Panc1 (cell line): ENCODE results near the gene ZC3HAV1. TPM values are rescaled to one million over a fixed set of nuclear protein-coding genes. Genes with fewer than 3 reads are reported as not detected.
"Not testable (repeated sequence)": the region's sequence is repeated elsewhere in the genome, so short reads cannot be mapped to it uniquely, and the experiment has no call there.

Experiments used
- ATAC-seq: fragments of 200-7000 bp; cut with Tn5 transposase; 2 replicates; pipeline ENCODE4 v1.9.1; 2020; ENCODE audit warnings: mild to moderate bottlenecking, moderate library complexity
- BruUV-seq: library from RNA; stranded (reverse); fragments of 400-500 nt; replicated peaks from 2 replicates; lab custom pipeline; 2021; lab: Mats Ljungman, UMichigan
- CTCF ChIA-PET: fragments of 300-600 bp; sonication (Branson Sonifier 250); formaldehyde crosslinking; loops from one replicate; lab custom pipeline; 2022; ENCODE audit warnings: antibody characterized with exemption; lab: Charles Lee
- POLR2A ChIA-PET: fragments of 300-600 bp; sonication (Branson Sonifier 250); formaldehyde crosslinking; loops from one replicate; lab custom pipeline; 2022; ENCODE audit warnings: antibody characterized with exemption; lab: Charles Lee
- DNase-seq: peaks from one replicate; pipeline ENCODE4 v3.0.0-alpha.2; 2010; ENCODE audit warnings: low read depth, low spot score
- H3K27ac ChIP-seq: 2 replicates; pipeline ENCODE4 v1.5.1; 2011; ENCODE audit warnings: mild to moderate bottlenecking, low read length, inconsistent platforms
- H3K27me3 ChIP-seq: fragments of 200-500 bp; sonication (Bioruptor generic); 2 replicates; pipeline ENCODE4 v1.6.0; 2014; ENCODE audit warnings: low read length, inconsistent platforms; ENCODE audit not compliant: control insufficient read depth, insufficient read depth
- H3K36me3 ChIP-seq: fragments of 200-500 bp; sonication (Bioruptor generic); 2 replicates; pipeline ENCODE4 v1.5.1; 2014; ENCODE audit warnings: inconsistent platforms, mild to moderate bottlenecking, low read length, moderate library complexity; ENCODE audit not compliant: control insufficient read depth, insufficient read depth
- H3K4me1 ChIP-seq: 2 replicates; pipeline ENCODE4 v1.5.1; 2011; ENCODE audit warnings: inconsistent platforms, mild to moderate bottlenecking, low read length, moderate library complexity; ENCODE audit not compliant: control insufficient read depth, insufficient read depth
- H3K4me3 ChIP-seq, 2 experiments: 2 replicates each; pipeline ENCODE4 v1.5.1; 2011 to 2012; ENCODE audit warnings: low read depth in 2 of 2, low read length in 2 of 2, mild to moderate bottlenecking in 2 of 2, inconsistent platforms in 1 of 2, moderate library complexity in 1 of 2
- H3K9me3 ChIP-seq: fragments of 200-500 bp; sonication (Bioruptor generic); 2 replicates; pipeline ENCODE4 v1.5.1; 2014; ENCODE audit warnings: low read depth, mild to moderate bottlenecking, inconsistent platforms, low read length, moderate library complexity; ENCODE audit not compliant: control insufficient read depth, insufficient read depth
- CTCF ChIP-seq: fragments of 450-650 bp; IDR thresholded peaks from 2 replicates; pipeline ENCODE4 v1.5.1; 2017; ENCODE audit warnings: mild to moderate bottlenecking
- POLR2AphosphoS5 ChIP-seq: IDR thresholded peaks from 2 replicates; pipeline ENCODE4 v1.6.1; 2012; ENCODE audit warnings: mild to moderate bottlenecking, low read depth, low read length, moderate library complexity
- SIN3A ChIP-seq: IDR thresholded peaks from 2 replicates; pipeline ENCODE4 v1.6.1; 2012; ENCODE audit warnings: low read depth, mild to moderate bottlenecking, low read length, moderate library complexity, borderline replicate concordance; ENCODE audit not compliant: insufficient read depth
- TCF7L2 ChIP-seq: IDR thresholded peaks from 2 replicates; pipeline ENCODE4 v1.6.1; 2011; ENCODE audit warnings: mild to moderate bottlenecking, low read depth, low read length, inconsistent platforms
- in situ Hi-C: cut with HindIII; loops from 2 replicates; pipeline ENCODE4 v1.10.0; 2016; ENCODE audit warnings: low sequenced_read_pairs, low pct_unique_long_range_greater_than_20kb
- intact Hi-C: fragments of 100-400 bp; cut with micrococcal nuclease; formaldehyde crosslinking; loops from one replicate; pipeline ENCODE4 v1.10.0; 2022; ENCODE audit not compliant: unreplicated experiment
- total RNA-seq: library from RNA; stranded (reverse); gene quantifications from one replicate; pipeline ENCODE4 v1.2.1, GENCODE V29; 2021; ENCODE audit not compliant: unreplicated experiment
- TF ChIP-seq, protein P1 (sequence below), 2 experiments: IDR thresholded peaks; 2 replicates each; pipeline ENCODE4 v1.6.1; 2011 to 2012; ENCODE audit warnings: low read depth in 2 of 2, control low read depth in 1 of 2, low read length in 1 of 2, mild to moderate bottlenecking in 1 of 2, moderate library complexity in 1 of 2; ENCODE audit not compliant: insufficient read depth in 1 of 2

ZC3HAV1 gene
- total RNA-seq, 1 experiment from 2014 or later = 47.1 TPM

DNA sequence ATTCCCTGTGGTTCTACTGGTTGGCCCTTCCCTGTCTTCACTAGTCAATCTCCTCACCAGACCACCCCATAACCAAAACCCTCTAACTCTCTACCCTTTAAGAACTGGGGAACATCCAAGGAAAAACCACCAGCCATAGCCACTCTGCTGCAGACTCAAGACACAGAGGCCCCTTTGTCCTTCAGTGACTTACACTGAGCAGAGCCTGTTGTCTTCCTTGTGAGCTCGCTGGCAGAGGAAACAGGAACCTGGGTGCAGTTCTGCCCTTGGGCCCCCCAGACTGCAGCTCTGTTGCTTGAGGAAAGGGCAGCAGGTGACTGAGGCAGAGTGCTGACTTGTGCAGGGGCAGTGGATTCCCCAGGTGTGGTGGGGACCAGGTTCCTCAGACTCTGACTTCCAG, 30.6 kb downstream of the ZC3HAV1 start:
- CTCF ChIA-PET = no interaction called here
- ATAC-seq = no peak
- in situ Hi-C loops = no loop called here

GRCh38 chr7:139078399-139078798, 31.1 kb downstream of the ZC3HAV1 start:
- intact Hi-C loops = no loop called here
- peaks cover 39% of the 10 kb centered on the region for H3K36me3 ChIP-seq
- no peak for DNase-seq

More for the DNA sequence above, 30.6 kb downstream of the ZC3HAV1 start:
- no TSS peak for BruUV-seq
- POLR2A ChIA-PET = no interaction called here
- Histone ChIP-seq H3K36me3 (peaks cover 36% of the 10 kb centered on the region), H3K27me3 (no peaks in the 10 kb centered on the region), H3K9me3 (no peaks in the 10 kb centered on the region), H3K4me1 (peaks cover 3% of the 10 kb centered on the region; the same call in 1 of the 2 replicates), H3K27ac (no peak overlapping the region), H3K4me3 (no peak overlapping the region)
- TF ChIP-seq TCF7L2 = no peak
- no peak for TF ChIP-seq SIN3A
- no peak for TF ChIP-seq CTCF
- TF ChIP-seq, protein P1, sequence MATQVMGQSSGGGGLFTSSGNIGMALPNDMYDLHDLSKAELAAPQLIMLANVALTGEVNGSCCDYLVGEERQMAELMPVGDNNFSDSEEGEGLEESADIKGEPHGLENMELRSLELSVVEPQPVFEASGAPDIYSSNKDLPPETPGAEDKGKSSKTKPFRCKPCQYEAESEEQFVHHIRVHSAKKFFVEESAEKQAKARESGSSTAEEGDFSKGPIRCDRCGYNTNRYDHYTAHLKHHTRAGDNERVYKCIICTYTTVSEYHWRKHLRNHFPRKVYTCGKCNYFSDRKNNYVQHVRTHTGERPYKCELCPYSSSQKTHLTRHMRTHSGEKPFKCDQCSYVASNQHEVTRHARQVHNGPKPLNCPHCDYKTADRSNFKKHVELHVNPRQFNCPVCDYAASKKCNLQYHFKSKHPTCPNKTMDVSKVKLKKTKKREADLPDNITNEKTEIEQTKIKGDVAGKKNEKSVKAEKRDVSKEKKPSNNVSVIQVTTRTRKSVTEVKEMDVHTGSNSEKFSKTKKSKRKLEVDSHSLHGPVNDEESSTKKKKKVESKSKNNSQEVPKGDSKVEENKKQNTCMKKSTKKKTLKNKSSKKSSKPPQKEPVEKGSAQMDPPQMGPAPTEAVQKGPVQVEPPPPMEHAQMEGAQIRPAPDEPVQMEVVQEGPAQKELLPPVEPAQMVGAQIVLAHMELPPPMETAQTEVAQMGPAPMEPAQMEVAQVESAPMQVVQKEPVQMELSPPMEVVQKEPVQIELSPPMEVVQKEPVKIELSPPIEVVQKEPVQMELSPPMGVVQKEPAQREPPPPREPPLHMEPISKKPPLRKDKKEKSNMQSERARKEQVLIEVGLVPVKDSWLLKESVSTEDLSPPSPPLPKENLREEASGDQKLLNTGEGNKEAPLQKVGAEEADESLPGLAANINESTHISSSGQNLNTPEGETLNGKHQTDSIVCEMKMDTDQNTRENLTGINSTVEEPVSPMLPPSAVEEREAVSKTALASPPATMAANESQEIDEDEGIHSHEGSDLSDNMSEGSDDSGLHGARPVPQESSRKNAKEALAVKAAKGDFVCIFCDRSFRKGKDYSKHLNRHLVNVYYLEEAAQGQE (IDR thresholded peaks at IDR 0.05; ENCODE audit: insufficient read depth in 1 of 2, low read depth in 2 of 2, low read length in 1 of 2) = no peak
- TF ChIP-seq POLR2AphosphoS5 = no peak
- no peak for DNase-seq
- intact Hi-C loops = no loop called here

DNA sequence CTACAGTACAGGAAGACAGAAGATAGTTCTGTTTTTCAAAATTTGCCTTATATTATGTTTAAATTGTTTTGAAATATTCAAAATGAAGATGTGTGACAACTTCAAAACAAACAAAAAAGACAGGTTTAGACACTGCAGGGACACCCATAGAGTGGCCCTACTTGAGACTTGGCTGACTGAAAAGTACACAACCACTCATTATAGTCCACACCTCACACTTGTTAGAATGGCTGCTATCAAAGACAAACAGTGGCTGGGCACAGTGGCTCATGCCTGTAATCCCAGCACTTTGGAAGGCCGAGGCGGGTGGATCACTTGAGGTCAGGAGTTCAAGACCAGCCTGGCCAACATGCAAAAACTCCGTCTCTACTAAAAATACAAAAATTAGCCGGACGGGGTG, 31.8 kb downstream of the ZC3HAV1 start:
- H3K27me3 ChIP-seq, POLR2A ChIA-PET, H3K4me1 ChIP-seq, H3K9me3 ChIP-seq, ATAC-seq, in situ Hi-C loops, BruUV-seq, CTCF ChIA-PET, DNase-seq, intact Hi-C loops, H3K4me3 ChIP-seq, H3K27ac ChIP-seq: not testable (repeated sequence)
- H3K36me3 ChIP-seq = peaks cover 37% of the 10 kb centered on the region

More at GRCh38 chr7:139078399-139078798, 31.1 kb downstream of the ZC3HAV1 start:
- in situ Hi-C loops = no loop called here
- Histone ChIP-seq H3K27ac (no peak overlapping the region), H3K9me3 (no peaks in the 10 kb centered on the region), H3K4me3 (no peak overlapping the region), H3K27me3 (no peaks in the 10 kb centered on the region), H3K4me1 (peaks cover 3% of the 10 kb centered on the region; the same call in 1 of the 2 replicates)
- ChIA-PET POLR2A (no interaction called here), CTCF (no interaction called here)
- no TSS peak for BruUV-seq
- TF ChIP-seq, protein P1 (IDR thresholded peaks at IDR 0.05; ENCODE audit: insufficient read depth in 1 of 2, low read depth in 2 of 2, low read length in 1 of 2) = no peak
- no peak for TF ChIP-seq POLR2AphosphoS5
- no peak for ATAC-seq
